GM23248 (cell line): Measurements from ENCODE around the gene EME2.

Experiments
- EZH2 ChIP-seq: fragments of 200-600 bp; sonication (generic); IDR thresholded peaks from 2 replicates; pipeline ENCODE4 v1.6.1; 2018; ENCODE audit warnings: antibody characterized with exemption, mild to moderate bottlenecking; ENCODE audit not compliant: insufficient read depth, poor library complexity, severe bottlenecking
- EZH2phosphoT487 ChIP-seq: fragments of 200-600 bp; sonication (generic); IDR thresholded peaks from 2 replicates; pipeline ENCODE4 v1.6.1; 2018; ENCODE audit warnings: antibody characterized with exemption, moderate library complexity, mild to moderate bottlenecking, low read depth; ENCODE audit not compliant: insufficient read depth

- TF ChIP-seq EZH2 (no peak), EZH2phosphoT487 (no peak)
Measured at GRCh38 chr16:1819611-1820010, 47.0 kb downstream of the EME2 start.
